ENCODE results near the gene MYO1B.

Gene MYO1B

GRCh38 chr2:191359133-191359532 is 113.9 kb downstream of the MYO1B start:
- DNase-seq (ENCODE audit: low read depth in 2 of 2): no peak

GRCh38 chr2:191360918-191361317 is 115.7 kb downstream of the MYO1B start:
- no peak for DNase-seq (ENCODE audit: low read depth in 2 of 2)

- DNase-seq (ENCODE audit: low read depth in 2 of 2): no peak
Measured at GRCh38 chr2:191362841-191363240, 117.6 kb downstream of the MYO1B start.

- no peak for DNase-seq (ENCODE audit: low read depth in 2 of 2)
Measured at GRCh38 chr2:191363267-191363666, 118.1 kb downstream of the MYO1B start.

DNA sequence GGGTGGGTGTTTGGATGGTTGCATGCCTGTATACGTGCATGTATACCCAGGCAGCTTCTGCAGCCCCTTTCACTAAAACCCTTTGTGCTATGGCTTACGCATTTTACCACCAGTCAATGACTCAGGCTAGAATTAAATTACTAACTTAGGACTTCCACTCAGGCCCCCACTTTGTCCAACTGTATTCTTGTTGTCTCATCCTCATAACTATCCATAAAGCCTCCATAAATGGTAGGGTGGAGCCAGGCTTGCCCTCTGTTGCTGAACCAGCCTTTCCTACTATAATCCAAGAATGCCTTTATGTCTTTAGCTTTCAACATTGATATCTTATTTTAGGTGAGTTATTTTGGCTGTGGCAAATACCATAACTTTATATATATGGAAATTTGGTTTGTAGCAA is 119.9 kb downstream of the MYO1B start:
- DNase-seq (ENCODE audit: low read depth in 2 of 2): no peak

DNA sequence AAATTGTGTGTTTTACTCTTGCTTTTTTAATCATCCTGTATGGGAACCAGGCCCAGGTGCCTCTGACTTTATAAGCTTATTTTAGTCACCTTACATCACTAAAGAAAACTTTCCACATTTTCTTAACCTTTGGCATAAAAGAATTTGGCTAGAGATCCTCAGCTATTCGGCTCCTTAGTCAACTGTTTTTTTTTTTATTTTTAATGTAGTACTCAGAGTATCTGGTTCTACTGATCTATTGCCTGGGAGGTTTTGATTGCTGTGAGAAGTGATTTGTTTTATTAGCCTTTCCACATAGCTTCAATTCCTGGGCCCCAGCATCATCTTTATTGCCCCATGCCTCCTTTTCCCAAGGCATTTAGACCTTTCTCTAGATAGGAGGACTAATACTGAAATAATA is 121.0 kb downstream of the MYO1B start:
- DNase-seq (ENCODE audit: low read depth in 2 of 2): no peak

DNA sequence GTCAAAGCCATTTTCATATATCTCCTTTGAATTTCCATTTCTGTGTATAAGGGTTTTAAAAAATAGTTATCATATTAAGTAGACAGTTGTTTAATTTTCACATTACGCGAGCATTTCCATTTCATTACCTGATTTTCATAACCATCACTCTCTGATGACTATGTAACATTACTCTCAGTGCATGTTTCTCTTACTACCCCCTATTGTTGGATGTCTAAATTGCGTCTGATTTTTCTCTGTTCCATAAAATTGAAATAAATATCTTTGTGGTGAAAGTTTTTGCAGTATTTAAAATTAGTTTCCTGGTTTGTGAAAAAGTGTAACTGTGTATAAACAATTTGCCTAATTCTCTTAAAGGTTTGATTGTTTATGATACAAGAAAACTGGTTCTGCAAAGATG is 123.8 kb downstream of the MYO1B start:
- no peak for DNase-seq (ENCODE audit: low read depth in 2 of 2)

DNA sequence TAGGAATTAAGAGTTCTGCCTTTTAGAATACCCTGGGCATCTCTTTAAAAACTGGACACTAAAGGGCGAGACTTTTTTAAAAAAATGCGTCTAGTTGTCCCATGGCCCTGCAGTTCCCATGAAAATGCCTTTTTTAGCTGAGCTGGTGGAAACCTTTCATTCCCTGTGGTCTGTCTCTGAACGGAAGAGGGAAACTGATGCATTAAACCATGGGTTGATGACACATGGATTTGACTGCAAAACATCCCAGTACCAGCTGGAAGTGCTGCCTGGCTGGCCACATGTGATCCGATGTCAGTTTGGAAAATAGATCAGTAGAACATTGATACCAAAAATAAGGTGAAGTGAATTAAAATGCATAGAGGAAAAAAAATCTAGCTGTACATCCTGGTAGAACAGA is 129.2 kb downstream of the MYO1B start:
- no peak for DNase-seq (ENCODE audit: low read depth in 2 of 2)

DNA sequence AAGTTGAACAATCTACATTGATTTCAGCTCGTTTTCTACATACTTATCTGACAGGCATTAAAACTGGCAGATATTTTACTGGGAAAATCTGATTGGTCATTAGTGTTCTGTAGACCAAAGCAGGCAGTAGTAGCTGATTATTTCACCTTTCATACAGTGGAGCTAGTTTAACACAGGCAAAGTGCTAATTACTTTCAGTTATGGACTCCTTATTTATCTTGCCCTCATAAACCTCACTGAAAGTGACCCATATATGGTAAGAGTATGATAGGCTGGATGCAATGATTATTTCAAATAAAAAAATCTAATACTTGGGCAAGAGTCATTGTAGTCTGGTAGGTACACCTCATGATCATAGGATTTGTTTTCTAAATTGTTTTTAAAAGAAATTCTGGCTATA is 129.7 kb downstream of the MYO1B start:
- DNase-seq (ENCODE audit: low read depth in 2 of 2): no peak

DNA sequence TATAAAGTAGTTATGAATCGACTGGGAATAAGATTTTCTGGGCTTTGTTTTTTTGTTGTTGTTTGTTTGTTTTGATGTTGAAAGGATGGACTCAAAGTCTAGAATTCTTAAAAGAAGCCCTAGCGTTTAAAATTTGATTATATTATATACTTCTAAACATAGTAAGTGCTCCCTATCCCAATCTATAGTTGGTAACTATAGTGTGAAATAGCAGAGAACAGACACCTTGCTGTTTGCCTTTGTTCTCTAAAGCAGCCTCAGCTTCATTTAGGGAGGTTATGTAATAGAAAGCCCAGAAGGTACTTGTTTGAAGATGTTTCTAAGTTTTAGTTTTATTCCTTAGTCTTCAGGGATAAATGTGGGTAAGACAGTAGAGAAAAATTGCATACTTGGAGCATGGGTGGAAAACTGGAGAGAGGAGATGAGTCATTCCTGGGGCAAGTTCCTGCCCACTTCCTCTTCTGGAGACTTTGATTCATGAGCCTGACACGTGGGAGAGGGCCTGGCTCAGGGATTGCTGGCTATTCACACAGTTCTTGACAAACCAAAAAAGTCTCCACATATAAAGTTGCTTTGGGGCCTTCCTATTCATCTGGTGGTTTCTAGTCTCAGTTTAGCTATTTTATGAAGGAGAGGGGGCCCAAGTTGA is 131.9 kb downstream of the MYO1B start:
- DNase-seq (ENCODE audit: low read depth in 2 of 2): no peak

DNA sequence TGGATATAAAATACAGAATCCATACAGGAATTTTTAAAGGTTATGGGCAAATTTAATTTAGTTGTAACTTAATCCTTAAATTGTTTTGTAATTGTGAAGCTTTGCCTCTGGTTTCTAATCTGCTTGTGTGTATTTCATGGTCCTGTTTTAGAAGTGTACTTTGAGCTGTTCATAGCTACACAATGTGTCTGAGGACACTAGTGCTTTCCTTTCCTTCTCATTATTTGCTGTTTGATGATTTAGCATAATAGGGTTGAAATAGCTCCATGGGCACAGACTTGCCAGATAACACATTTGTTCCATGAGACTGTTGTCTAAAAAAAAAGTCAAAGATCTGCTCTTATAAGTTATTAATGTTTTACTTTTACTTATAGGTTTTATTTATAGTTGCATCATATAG is 134.2 kb downstream of the MYO1B start:
- DNase-seq (ENCODE audit: low read depth in 2 of 2): no peak

GRCh38 chr2:191382801-191383200 is 137.6 kb downstream of the MYO1B start:
- no peak for DNase-seq (ENCODE audit: low read depth in 2 of 2)

GRCh38 chr2:191383486-191383885 is 138.3 kb downstream of the MYO1B start:
- no peak for DNase-seq (ENCODE audit: low read depth in 2 of 2)

DNA sequence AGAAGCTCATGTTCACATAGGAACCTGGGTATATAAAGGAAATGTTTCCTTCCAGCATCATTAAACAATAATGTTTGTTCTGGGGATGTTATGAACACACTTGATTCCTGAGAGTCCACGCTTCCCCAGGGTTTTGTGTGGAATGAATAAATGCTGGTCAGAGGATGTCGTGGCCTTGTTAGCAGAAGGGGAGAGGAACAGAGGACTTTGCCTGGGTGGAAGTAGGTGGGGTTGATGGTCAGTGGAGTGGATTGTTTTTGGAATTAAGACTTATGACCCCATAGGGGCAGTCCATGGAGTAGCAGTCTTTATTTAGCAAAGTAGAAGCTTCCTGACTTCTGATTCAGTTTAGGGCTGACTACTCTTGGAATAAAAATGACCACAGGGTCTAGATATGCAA is 139.6 kb downstream of the MYO1B start:
- DNase-seq (ENCODE audit: low read depth in 2 of 2): no peak

- DNase-seq (ENCODE audit: low read depth in 2 of 2): peak; percentile 5 to 7
Measured at GRCh38 chr2:191385416-191386160, 140.4 kb downstream of the MYO1B start.

- DNase-seq (ENCODE audit: low read depth in 2 of 2): no peak
Measured at GRCh38 chr2:191386938-191387536, 141.8 kb downstream of the MYO1B start.

GRCh38 chr2:191389288-191389687 is 144.1 kb downstream of the MYO1B start:
- DNase-seq (ENCODE audit: low read depth in 2 of 2): no peak

GRCh38 chr2:191391171-191391570 is 146.0 kb downstream of the MYO1B start:
- no peak for DNase-seq (ENCODE audit: low read depth in 2 of 2)

DNA sequence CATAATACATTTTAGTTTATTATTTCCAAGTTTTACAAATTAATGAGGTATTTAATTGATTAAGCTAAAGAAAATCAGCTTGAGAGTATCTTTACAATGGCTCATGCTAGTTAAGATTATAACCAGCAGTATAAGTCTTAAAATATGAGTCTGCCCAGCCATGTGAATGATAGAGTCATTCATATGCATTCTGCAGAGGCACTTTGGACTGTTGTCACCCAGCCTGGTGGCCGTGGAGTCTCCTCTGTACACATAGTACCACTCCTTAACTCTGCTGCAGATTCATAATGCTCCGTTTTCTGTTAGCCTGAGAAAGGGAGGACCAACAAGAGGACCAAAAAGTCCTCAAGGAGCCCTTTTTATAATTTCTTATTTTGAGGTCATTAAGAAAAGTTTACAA is 148.8 kb downstream of the MYO1B start:
- no peak for DNase-seq (ENCODE audit: low read depth in 2 of 2)

GRCh38 chr2:191396794-191397193 is 151.6 kb downstream of the MYO1B start:
- DNase-seq (ENCODE audit: low read depth in 2 of 2): no peak

- no peak for DNase-seq (ENCODE audit: low read depth in 2 of 2)
Measured at GRCh38 chr2:191399601-191400000, 154.4 kb downstream of the MYO1B start.

GRCh38 chr2:191401287-191401686 is 156.1 kb downstream of the MYO1B start:
- no peak for DNase-seq (ENCODE audit: low read depth in 2 of 2)

- no peak for DNase-seq (ENCODE audit: low read depth in 2 of 2)
Measured at GRCh38 chr2:191402966-191403565, 157.9 kb downstream of the MYO1B start.

All from stimulated activated CD4-positive, alpha-beta T cell treated with anti-CD3 and anti-CD28 coated beads, Interleukin-15, amount 100 ng/mL, for 48 hours (primary cell).